ENCODE data around the gene GZMM. TPM values are rescaled to one million over a fixed set of nuclear protein-coding genes. Genes with fewer than 3 reads are reported as not detected.

Gene GZMM
- total RNA-seq, 4 donors from 2014 or later: 0.88 TPM; not detected in 3

GRCh38 chr19:572140-572742 lies 28.4 kb downstream of the GZMM start, which contains the start of gene BSG:
Gene BSG (plus strand): TSS chr19:572596. CDS start chr19:572635, 39 bp downstream.
- no peak for TF ChIP-seq CTCF (IDR thresholded peaks at IDR 0.05; ENCODE audit: low read depth)

- TF ChIP-seq CTCF (IDR thresholded peaks at IDR 0.05; ENCODE audit: low read depth): no peak
Observed at GRCh38 chr19:572743-573518, 29.1 kb downstream of the GZMM start.

- no peak for TF ChIP-seq CTCF (IDR thresholded peaks at IDR 0.05; ENCODE audit: low read depth)
Observed at GRCh38 chr19:573519-573825, 29.6 kb downstream of the GZMM start.

- TF ChIP-seq CTCF (IDR thresholded peaks at IDR 0.05; ENCODE audit: low read depth): no peak
Observed at GRCh38 chr19:574658-575526, 31.0 kb downstream of the GZMM start.

GRCh38 chr19:575527-576506 lies 32.0 kb downstream of the GZMM start:
- no peak for TF ChIP-seq CTCF (IDR thresholded peaks at IDR 0.05; ENCODE audit: low read depth)

- TF ChIP-seq CTCF (IDR thresholded peaks at IDR 0.05; ENCODE audit: low read depth): no peak
Observed at GRCh38 chr19:576768-577438, 33.0 kb downstream of the GZMM start.

Data from subcutaneous adipose tissue (tissue), 4 donors.